HUES6 (cell line): Measurements from ENCODE around the gene ARHGEF37.

ENCODE experiments used
- H3K27ac ChIP-seq: 2 replicates; pipeline ENCODE4 v1.7.0; 2013; ENCODE audit warnings: low read depth, mild to moderate bottlenecking, low read length, inconsistent platforms
- H3K27me3 ChIP-seq: 2 replicates; pipeline ENCODE4 v1.6.1; 2013; ENCODE audit warnings: low read length; ENCODE audit not compliant: control insufficient read depth, insufficient read depth
- H3K36me3 ChIP-seq: 2 replicates; pipeline ENCODE4 v1.6.1; 2013; ENCODE audit warnings: low read length; ENCODE audit not compliant: control insufficient read depth, insufficient read depth
- H3K4me1 ChIP-seq: 2 replicates; pipeline ENCODE4 v1.6.1; 2013; ENCODE audit warnings: low read length; ENCODE audit not compliant: control insufficient read depth, insufficient read depth
- H3K4me3 ChIP-seq: 2 replicates; pipeline ENCODE4 v1.5.1; 2013; ENCODE audit warnings: low read depth, low read length
- H3K9ac ChIP-seq: one replicate; pipeline ENCODE4 v1.6.1; 2013; ENCODE audit warnings: mild to moderate bottlenecking, low read length
- H3K9me3 ChIP-seq: 2 replicates; pipeline ENCODE4 v1.6.1; 2013; ENCODE audit warnings: low read depth, low read length; ENCODE audit not compliant: control insufficient read depth, insufficient read depth

ARHGEF37 gene

DNA sequence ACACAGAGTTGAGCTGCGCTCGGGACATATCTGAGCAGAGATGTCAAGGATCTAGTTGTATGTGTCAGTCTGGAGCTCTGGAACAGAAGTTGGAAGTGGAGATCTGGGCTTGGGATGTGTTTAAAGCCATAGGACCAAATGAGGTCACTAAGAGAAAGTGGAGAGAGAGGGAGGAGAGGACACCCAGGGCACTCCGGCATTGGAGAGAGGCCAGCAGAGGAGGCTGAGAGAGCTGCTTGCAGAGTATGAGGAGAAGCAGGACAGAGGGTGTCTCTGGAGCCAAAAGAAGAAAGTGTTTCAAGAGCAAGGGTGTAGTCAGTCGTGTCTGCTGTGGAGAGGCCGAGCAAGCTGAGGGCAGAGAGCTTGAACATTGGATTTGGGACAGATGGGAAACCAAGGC lies 34.7 kb downstream of the ARHGEF37 start:
- Histone ChIP-seq H3K36me3 (no peaks in the 10 kb centered on the region), H3K9me3 (no peaks in the 10 kb centered on the region), H3K4me1 (peaks cover 4% of the 10 kb centered on the region; the same call in 1 of the 2 replicates), H3K9ac (no peak overlapping the region), H3K4me3 (no peak overlapping the region), H3K27ac (no peak overlapping the region), H3K27me3 (no peaks in the 10 kb centered on the region)

DNA sequence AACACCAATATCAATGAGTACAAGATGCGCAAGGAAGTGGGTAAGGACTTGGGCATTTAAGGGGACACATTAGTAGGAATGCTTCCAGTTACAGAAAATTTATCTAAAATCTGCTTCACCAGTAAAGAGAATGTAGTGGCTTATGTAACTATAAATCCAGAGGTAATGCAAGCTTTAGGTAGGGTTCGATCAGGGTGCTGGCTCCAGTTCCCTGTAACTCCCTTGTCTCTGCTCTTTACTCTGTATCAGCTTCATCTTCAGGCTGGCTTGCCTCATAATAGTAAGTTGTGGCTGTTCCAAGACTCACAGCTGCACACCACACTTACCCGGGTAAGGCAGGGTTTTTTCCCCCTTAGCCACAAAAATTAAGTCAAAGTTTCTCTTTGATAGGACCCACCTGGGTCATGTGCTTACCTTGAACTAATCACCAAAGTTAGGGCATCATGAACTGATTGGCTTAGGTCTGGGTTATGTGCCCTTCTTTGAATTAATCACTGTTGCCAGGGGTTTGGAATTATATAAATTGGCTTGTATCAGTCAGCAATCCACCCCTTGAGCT lies 35.5 kb downstream of the ARHGEF37 start:
- Histone ChIP-seq H3K4me3 (no peak overlapping the region), H3K9ac (no peak overlapping the region), H3K36me3 (no peaks in the 10 kb centered on the region), H3K4me1 (no peaks in the 10 kb centered on the region), H3K9me3 (no peaks in the 10 kb centered on the region), H3K27ac (no peak overlapping the region), H3K27me3 (no peaks in the 10 kb centered on the region)

DNA sequence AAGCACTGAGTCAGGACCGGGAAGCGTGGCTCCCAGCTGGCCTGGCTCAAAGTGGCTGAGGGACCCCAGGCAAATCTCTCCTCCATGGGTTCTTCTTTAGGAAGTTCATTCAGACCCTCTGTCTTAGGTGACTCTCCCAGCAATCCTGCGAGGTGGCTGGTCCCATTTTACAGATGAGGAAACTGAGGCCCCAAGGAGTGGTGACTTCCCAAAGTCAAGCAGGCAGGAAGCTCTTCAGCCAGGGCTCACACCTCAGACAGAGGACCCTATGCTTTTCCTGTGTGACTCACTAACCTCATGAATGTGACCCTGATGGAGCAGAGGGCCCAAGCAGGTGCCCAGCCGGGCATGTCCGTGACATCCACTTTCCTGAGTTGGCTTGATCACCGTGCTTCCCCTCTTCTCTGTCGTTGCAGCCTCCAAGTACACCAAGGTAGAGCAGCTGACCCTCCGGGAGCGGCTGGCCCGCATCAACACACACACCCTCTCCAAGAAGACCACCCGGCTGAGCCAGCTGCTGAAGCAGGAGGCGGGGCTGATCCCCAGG lies 36.5 kb downstream of the ARHGEF37 start:
- H3K9ac ChIP-seq = no peak overlapping the region
- H3K27me3 ChIP-seq = no peaks in the 10 kb centered on the region
- H3K4me3 ChIP-seq = no peak overlapping the region
- H3K4me1 ChIP-seq = no peaks in the 10 kb centered on the region
- H3K36me3 ChIP-seq = no peaks in the 10 kb centered on the region
- no peak overlapping the region for H3K27ac ChIP-seq
- H3K9me3 ChIP-seq = no peaks in the 10 kb centered on the region

DNA sequence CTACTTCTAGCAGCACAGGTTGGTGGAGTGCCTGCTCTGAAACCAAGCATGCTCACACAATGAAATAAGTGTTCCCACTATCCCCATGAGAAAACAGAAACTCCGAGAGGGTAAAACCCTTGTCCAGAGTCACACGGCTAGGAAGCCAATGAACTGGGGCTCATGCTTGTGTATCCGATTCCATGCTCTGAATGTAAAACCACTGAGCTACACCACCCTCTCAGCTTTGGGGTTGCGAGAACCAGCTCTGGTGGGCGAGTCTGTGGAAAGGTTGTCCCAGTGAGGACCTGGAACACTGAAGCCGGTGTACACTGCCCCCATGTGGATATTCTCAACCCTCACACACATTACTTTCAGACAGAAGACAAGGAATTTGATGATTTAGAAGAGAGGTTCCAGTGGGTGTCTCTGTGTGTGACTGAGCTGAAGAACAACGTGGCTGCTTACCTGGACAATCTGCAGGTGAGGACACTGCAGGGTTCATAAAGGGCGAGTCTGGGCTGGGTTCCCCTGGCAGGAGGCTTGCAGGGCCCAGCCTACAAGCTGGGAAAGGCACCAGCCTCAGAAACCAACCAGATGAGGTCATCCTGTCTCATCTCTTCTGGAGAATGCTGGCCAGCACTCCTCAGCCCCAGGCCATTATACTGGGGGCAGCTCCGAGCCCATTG lies 37.4 kb downstream of the ARHGEF37 start:
- no peak overlapping the region for H3K9ac ChIP-seq
- H3K4me1 ChIP-seq = no peaks in the 10 kb centered on the region
- H3K9me3 ChIP-seq = no peaks in the 10 kb centered on the region
- H3K36me3 ChIP-seq = no peaks in the 10 kb centered on the region
- no peaks in the 10 kb centered on the region for H3K27me3 ChIP-seq
- H3K4me3 ChIP-seq = no peak overlapping the region
- no peak overlapping the region for H3K27ac ChIP-seq

DNA sequence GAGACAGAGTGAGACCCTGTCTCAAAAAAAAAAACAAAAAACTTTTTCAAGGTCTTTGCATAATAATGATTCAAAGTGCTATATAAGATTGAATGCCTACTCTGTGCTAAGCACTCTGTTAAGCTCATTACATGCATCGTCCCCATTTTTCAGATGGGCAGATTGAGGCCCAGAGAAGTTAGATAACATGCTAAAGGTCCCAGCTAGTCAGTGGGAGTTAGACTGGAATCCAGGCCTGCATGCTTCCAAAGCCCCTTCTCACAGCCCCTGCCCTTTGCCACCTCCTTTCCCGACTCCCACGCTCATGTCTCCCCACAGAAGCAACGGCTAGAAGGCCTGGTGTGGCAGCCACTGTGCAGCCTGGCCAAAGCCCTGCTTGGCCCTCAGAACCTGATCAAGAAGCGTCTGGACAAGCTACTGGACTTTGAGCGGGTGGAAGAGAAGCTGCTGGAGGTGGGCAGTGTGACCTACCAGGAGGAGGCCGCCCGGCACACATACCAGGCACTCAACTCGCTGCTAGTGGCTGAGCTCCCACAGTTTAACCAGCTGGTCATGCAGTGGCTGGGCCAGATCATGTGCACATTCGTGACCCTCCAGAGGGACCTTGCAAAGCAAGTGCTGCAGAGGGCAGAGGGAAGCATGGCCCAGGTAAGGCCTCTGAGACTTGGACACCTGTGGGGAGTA lies 40.3 kb downstream of the ARHGEF37 start:
- Histone ChIP-seq H3K4me1 (no peaks in the 10 kb centered on the region), H3K9ac (no peak overlapping the region), H3K4me3 (no peak overlapping the region), H3K9me3 (no peaks in the 10 kb centered on the region), H3K27ac (no peak overlapping the region), H3K27me3 (no peaks in the 10 kb centered on the region), H3K36me3 (no peaks in the 10 kb centered on the region)

DNA sequence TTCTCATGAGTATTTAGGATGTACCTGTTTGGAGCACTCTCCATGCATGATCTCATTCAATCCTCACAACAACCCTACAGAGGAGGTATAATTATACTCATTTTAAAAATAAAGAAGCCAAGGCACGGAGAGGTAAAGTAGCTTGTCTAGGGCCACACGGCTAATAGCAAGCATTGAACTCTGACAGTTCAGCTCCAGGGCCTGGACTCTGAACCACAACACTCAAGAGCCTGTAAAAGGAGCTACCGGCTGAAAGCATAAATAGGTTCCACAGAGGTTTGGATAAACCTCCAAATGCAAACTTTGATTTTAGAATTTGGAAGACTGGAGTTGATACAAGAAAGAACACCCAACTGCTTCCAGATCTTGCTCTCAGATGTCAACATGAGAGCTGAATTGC lies 41.2 kb downstream of the ARHGEF37 start:
- Histone ChIP-seq H3K4me1 (no peaks in the 10 kb centered on the region), H3K9ac (no peak overlapping the region), H3K27ac (no peak overlapping the region), H3K27me3 (no peaks in the 10 kb centered on the region), H3K9me3 (no peaks in the 10 kb centered on the region), H3K36me3 (no peaks in the 10 kb centered on the region), H3K4me3 (no peak overlapping the region)

DNA sequence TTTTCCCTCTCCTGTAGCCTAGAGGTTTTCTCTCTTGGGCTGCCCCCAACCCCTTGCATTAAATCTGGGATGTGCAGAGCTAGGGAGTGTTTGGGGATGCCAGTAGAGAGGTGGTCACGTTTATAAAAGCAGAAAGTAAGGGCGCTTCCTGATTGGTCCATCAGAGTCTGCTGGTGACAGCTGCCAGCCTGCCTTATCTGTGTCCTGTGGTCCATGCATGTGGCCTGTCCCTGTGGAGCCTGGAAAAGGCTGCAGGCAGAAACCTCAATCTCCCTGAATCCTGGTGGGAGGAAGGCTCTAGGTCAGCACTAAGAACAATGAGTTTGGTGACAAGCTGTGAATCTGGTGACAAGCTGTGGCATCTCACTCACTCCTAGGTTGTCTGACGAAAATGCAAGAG lies 42.2 kb downstream of the ARHGEF37 start:
- Histone ChIP-seq H3K27me3 (no peaks in the 10 kb centered on the region), H3K4me3 (no peak overlapping the region), H3K9ac (no peak overlapping the region), H3K4me1 (peaks cover 3% of the 10 kb centered on the region; the same call in 1 of the 2 replicates), H3K9me3 (no peaks in the 10 kb centered on the region), H3K36me3 (no peaks in the 10 kb centered on the region), H3K27ac (no peak overlapping the region)

DNA sequence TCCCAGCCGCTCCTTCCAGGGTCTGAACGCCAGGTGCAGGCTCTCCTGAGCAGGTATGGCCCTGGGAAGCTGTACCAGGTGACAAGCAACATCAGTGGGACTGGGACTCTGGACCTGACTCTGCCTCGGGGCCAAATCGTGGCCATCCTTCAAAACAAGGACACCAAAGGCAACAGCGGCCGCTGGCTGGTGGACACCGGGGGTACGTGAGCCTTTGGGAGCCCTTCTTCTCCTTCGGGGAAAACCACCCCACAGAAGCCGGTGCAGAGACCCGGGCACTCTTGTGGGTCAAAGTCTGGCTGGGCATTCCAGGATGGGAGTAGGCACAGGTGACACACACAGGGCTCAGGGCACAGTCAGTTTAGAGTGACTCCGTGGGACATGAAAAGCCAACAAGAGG lies 45.8 kb downstream of the ARHGEF37 start:
- H3K27ac ChIP-seq = no peak overlapping the region
- H3K4me3 ChIP-seq = no peak overlapping the region
- H3K4me1 ChIP-seq = peaks cover 5% of the 10 kb centered on the region; the same call in 1 of the 2 replicates
- H3K9ac ChIP-seq = no peak overlapping the region
- H3K27me3 ChIP-seq = no peaks in the 10 kb centered on the region
- H3K36me3 ChIP-seq = no peaks in the 10 kb centered on the region
- no peaks in the 10 kb centered on the region for H3K9me3 ChIP-seq

DNA sequence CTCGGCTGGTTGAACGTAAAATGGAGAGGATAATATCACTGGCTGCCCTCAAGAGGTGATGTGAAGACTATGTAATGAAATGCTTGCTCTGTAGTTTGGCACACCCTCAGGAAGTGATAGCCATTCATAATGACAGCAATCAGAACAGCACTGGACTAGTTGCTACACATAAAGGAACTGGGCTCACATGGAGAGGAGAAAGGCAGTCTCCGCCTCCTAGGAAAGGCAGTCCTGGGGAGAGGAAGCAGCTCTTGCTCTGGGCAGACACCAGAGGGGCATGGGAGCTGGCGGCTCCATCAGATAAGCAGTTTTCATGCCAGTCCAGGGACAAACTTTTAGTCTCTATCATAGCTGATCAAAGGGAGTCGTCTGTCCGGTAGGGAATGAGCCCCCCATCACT lies 46.9 kb downstream of the ARHGEF37 start:
- Histone ChIP-seq H3K27ac (no peak overlapping the region), H3K27me3 (no peaks in the 10 kb centered on the region), H3K9me3 (no peaks in the 10 kb centered on the region), H3K4me3 (no peak overlapping the region), H3K9ac (no peak overlapping the region), H3K4me1 (peaks cover 16% of the 10 kb centered on the region), H3K36me3 (no peaks in the 10 kb centered on the region)

DNA sequence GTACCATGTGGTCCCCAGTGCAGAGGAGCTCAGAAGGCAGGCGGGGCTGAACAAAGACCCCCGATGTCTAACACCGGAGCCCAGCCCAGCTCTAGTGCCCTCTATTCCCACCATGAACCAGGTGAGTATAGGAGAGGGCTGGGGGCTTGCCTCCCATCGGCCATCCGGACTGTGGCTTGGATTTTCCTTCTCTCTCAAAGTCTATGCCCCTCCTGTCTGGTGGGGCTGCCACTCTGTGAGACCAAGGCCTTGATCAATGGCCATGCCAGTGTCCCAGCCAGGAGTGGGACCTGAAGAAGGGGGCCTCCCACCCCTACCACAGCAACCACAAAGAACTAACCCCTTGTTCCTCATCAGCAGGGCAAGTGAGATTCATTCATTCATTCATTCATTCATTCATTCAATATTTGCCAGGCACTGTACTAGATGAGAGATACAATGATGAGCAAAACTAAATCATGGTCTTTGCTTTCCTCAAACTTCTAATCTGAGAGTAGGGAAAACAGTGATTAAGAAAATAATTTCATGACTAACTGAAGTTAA lies 47.6 kb downstream of the ARHGEF37 start:
- Histone ChIP-seq H3K27ac (no peak overlapping the region), H3K4me3 (no peak overlapping the region), H3K9ac (no peak overlapping the region), H3K4me1 (peaks cover 23% of the 10 kb centered on the region), H3K27me3 (no peaks in the 10 kb centered on the region), H3K9me3 (no peaks in the 10 kb centered on the region), H3K36me3 (no peaks in the 10 kb centered on the region)

DNA sequence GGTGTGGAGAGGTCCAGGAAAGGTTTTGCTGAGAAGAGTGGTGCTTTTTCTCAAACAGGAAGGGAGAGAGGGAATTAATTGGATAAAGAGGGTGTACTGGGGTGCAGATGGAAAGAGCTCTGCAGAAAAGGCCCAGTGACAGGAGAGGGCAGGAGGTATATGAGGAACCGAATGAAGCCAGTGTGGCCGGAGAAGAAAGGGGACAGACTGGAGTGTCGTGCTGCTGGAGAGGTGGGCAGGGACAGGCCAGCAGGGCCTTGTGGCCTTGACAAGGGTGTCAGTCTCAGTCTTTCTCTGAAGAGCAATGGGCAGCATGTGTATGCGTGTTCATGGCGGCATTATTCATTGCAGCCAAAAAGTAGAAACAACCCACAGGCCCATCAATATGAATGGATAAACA lies 48.1 kb downstream of the ARHGEF37 start:
- no peak overlapping the region for H3K27ac ChIP-seq
- H3K27me3 ChIP-seq = no peaks in the 10 kb centered on the region
- H3K36me3 ChIP-seq = no peaks in the 10 kb centered on the region
- no peak overlapping the region for H3K4me3 ChIP-seq
- H3K4me1 ChIP-seq = peaks cover 25% of the 10 kb centered on the region
- H3K9me3 ChIP-seq = no peaks in the 10 kb centered on the region
- H3K9ac ChIP-seq = no peak overlapping the region
